Right cardiac atrium (tissue), 5 donors: ENCODE data around the gene CEP112. TPM values are rescaled to one million over a fixed set of nuclear protein-coding genes. Genes with fewer than 3 reads are reported as not detected.
A peak's percentile ranks its signal among the peaks of the same experiment; 100 is the strongest.

Experiments
- ATAC-seq, 2 donors: fragments of 200-7000 bp; cut with Tn5 transposase; one replicate each; pipeline versions ENCODE4 v1.8.0 to v1.9.1; 2020; ENCODE audit warnings: moderate library complexity in 2 of 2, mild to moderate bottlenecking in 1 of 2
- DNase-seq, 3 donors: peaks; one replicate each; pipeline ENCODE4 v3.0.0-alpha.2; 2020
- H3K27ac ChIP-seq: one replicate; pipeline ENCODE4 v1.5.1; 2013; ENCODE audit warnings: mild to moderate bottlenecking, low read length, control low read depth, moderate library complexity
- H3K27me3 ChIP-seq: one replicate; pipeline ENCODE4 v1.6.1; 2013; ENCODE audit not compliant: control insufficient read depth, insufficient read depth
- H3K4me1 ChIP-seq: one replicate; pipeline ENCODE4 v1.6.1; 2013; ENCODE audit warnings: low read length; ENCODE audit not compliant: control insufficient read depth, insufficient read depth
- H3K4me3 ChIP-seq: one replicate; pipeline ENCODE4 v1.5.1; 2013; ENCODE audit warnings: low read length, control low read depth
- H3K9me3 ChIP-seq: one replicate; pipeline ENCODE4 v1.6.1; 2013; ENCODE audit warnings: low read length; ENCODE audit not compliant: control insufficient read depth
- WGBS: extraction: QIAGEN DNeasy Blood & Tissue Kit; methylation state at CpG from one replicate; pipeline ENCODE4 v1.1.7; 2013; 5-methylcytosine and 5-hydroxymethylcytosine counted together
- intact Hi-C, 4 donors: fragments of 100-400 bp; cut with DNase I; formaldehyde crosslinking; loops; one replicate each; pipeline versions ENCODE4 v1.11.0 to v1.14.0; 2022 to 2023
- polyA plus RNA-seq: library from polyadenylated mRNA; stranded (reverse); fragments of 200-250 nt; gene quantifications from one replicate; pipeline ENCODE4 v1.2.3, GENCODE V29; 2013
- total RNA-seq, 4 donors: library from RNA; stranded (reverse); fragmentation: NEBNext Ultra II Directional; extraction: Animal tissue kit (Norgen Biotek cat#: 25700); gene quantifications; one replicate each; pipeline ENCODE4 v1.2.1, GENCODE V29; 2021
- donor health status: healthy with polysubstance abuse.
- donor health status: DM: no; HTN: yes; CAD: no.
- donor health status: DM: no; HTN: no; CAD: no.
- donor health status: DM: no; HTN: yes; CAD: no; lungs with severe emphysema.
- donor health status: DM: yes; HTN: yes; CAD: no.

Gene CEP112
- total and polyA plus RNA-seq, 5 donors: 11.1 to 23.1 (median 18.0) TPM

DNA sequence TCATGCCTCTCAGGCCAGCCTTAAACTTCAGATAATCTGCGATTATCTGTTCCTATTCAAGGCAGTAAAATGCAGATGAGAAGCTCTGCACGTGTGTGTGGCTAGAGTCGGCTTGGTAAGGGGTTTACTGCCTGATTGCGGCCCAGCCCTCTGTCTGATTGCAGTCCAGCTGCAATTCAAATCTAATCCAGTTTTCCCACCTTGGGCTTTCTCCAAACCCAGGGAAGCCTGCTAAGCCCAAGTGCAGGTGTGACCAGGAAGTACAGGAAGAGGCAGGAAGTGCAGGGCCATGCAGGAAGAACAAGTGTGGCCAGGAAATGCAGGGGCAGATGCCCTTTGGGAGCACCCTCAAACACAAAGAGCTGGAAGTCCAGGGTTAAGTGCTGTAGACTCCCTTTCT is 314.9 kb downstream of the CEP112 start:
- WGBS: 79% methylated on average over 4 of the region's 4 CpGs
- no peaks in the 10 kb centered on the region for H3K27me3 ChIP-seq
- DNase-seq (no peak), ATAC-seq (no peak)
- no peak overlapping the region for H3K27ac ChIP-seq
- no peak overlapping the region for H3K4me3 ChIP-seq
- H3K4me1 ChIP-seq: no peaks in the 10 kb centered on the region
- intact Hi-C loops: no loop called here
- peaks cover 3% of the 10 kb centered on the region for H3K9me3 ChIP-seq

DNA sequence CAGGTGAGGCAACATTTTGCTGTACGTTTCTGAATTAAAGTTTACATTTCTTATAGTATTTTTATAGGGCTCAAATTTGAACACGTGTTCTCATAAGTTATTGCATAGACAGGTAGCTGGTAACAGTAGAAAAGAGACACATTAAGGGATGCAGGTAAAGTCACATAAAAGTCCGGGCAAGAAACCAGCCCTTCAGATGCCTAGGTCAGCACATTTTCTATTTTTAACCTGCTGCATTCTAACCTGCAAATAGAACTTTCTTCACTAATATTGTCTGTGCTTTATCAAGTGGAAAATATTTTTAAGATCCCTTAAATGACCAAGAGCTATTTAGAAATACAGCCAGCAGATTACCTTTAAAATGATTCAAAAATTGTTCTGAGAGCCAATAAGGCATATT is 323.1 kb downstream of the CEP112 start:
- WGBS: 85% methylated on average over 3 of the region's 3 CpGs
- intact Hi-C loops: no loop called here
- ATAC-seq: no peak

DNA sequence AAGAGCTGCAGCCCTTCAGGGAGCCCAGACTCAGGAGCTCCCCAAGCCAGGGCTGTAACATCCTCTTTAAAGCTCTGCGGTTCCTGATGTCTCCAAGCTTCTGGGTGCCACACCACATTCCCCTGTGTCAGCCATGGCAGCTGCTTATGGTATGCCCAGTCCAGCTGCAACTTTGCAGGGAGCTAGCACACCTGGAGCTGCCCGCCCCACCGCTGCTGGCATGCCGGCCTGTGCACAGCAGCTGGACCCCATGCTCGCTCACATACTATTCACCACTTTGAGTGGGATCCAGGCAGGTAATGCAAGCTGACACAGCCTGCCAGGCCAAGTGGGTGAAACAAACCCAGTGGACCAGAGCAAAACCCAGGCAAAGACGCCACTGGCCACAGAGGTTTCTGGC is 324.9 kb downstream of the CEP112 start:
- WGBS: 87% methylated on average over 6 of the region's 6 CpGs
- H3K27me3 ChIP-seq: no peaks in the 10 kb centered on the region
- no peaks in the 10 kb centered on the region for H3K4me1 ChIP-seq
- ATAC-seq (no peak), DNase-seq (no peak)
- no peak overlapping the region for H3K4me3 ChIP-seq
- H3K27ac ChIP-seq: no peak overlapping the region
- intact Hi-C loops: no loop called here
- H3K9me3 ChIP-seq: no peaks in the 10 kb centered on the region

More for the DNA sequence above, 323.1 kb downstream of the CEP112 start:
- Histone ChIP-seq H3K27ac (no peak overlapping the region), H3K9me3 (no peaks in the 10 kb centered on the region), H3K27me3 (no peaks in the 10 kb centered on the region), H3K4me1 (no peaks in the 10 kb centered on the region), H3K4me3 (no peak overlapping the region)
- no peak for DNase-seq

DNA sequence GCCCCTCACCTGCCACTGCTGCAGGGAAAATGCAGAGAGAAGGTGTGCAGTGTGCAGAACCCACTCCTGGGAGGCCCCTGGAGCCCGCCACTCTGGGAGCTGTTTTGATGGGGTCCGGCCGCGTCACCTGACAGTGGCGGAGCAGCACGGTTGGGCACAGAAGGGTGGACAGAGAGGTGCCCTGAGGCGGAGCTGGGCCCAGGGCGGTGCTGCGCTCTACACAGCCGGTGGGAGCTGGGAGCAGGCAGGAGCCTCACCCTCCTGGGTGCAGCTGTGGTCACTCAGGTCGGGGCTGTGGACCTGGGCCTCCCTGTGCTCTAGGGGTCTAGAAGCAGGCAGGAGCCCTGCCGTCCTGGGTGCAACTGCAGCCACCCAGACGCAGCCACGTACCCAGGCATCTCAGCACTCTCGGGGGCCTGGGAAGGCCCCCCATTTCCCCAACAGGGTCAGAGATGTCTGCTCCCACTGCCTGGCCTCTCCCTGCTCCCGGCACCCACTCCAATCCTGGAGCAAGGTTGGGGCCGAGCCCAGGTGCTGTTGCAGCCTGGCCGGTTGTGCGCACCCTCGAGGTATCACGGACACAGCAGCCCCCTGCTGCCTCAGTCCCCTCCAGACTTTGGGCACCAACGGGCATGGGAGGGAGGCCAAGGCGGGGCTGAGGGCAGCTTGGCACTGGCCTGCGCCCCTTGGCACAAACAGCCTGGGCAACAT is 326.1 kb downstream of the CEP112 start:
- Histone ChIP-seq H3K27ac (no peak overlapping the region), H3K9me3 (no peaks in the 10 kb centered on the region), H3K4me3 (no peak overlapping the region), H3K27me3 (no peaks in the 10 kb centered on the region), H3K4me1 (no peaks in the 10 kb centered on the region)
- ATAC-seq (peak in 1 of 2 donors; percentile 16), DNase-seq (no peak)
- WGBS: 93% methylated on average over 24 of the region's 24 CpGs
- intact Hi-C loops: no loop called here

- Histone ChIP-seq H3K9me3 (no peaks in the 10 kb centered on the region), H3K4me3 (no peak overlapping the region), H3K4me1 (no peaks in the 10 kb centered on the region), H3K27me3 (no peaks in the 10 kb centered on the region), H3K27ac (no peak overlapping the region)
- intact Hi-C loops: no loop called here
- no peak for DNase-seq
- 89% methylated on average over 8 of the region's 8 CpGs for WGBS
- no peak for ATAC-seq
Observed at GRCh38 chr17:65864394-65864793, 327.5 kb downstream of the CEP112 start.

- Histone ChIP-seq H3K27me3 (no peaks in the 10 kb centered on the region), H3K4me1 (no peaks in the 10 kb centered on the region), H3K9me3 (no peaks in the 10 kb centered on the region), H3K27ac (no peak overlapping the region), H3K4me3 (no peak overlapping the region)
- intact Hi-C loops: no loop called here
- WGBS: 93% methylated on average over 2 of the region's 2 CpGs
- no peak for DNase-seq
- no peak for ATAC-seq
Observed at GRCh38 chr17:65857718-65858117, 334.2 kb downstream of the CEP112 start.

- H3K27me3 ChIP-seq: no peaks in the 10 kb centered on the region
- H3K27ac ChIP-seq: no peak overlapping the region
- WGBS: 94% methylated on average over 2 of the region's 2 CpGs
- no peaks in the 10 kb centered on the region for H3K4me1 ChIP-seq
- ATAC-seq (no peak), DNase-seq (no peak)
- intact Hi-C loops: no loop called here
- no peak overlapping the region for H3K4me3 ChIP-seq
- H3K9me3 ChIP-seq: no peaks in the 10 kb centered on the region
Observed at GRCh38 chr17:65856865-65857264, 335.1 kb downstream of the CEP112 start.

GRCh38 chr17:65855675-65856074 is 336.3 kb downstream of the CEP112 start:
- Histone ChIP-seq H3K27me3 (no peaks in the 10 kb centered on the region), H3K9me3 (no peaks in the 10 kb centered on the region), H3K4me1 (no peaks in the 10 kb centered on the region), H3K27ac (no peak overlapping the region), H3K4me3 (no peak overlapping the region)
- intact Hi-C loops: no loop called here
- ATAC-seq: no peak
- 95% methylated on average over 4 of the region's 4 CpGs for WGBS
- no peak for DNase-seq

DNA sequence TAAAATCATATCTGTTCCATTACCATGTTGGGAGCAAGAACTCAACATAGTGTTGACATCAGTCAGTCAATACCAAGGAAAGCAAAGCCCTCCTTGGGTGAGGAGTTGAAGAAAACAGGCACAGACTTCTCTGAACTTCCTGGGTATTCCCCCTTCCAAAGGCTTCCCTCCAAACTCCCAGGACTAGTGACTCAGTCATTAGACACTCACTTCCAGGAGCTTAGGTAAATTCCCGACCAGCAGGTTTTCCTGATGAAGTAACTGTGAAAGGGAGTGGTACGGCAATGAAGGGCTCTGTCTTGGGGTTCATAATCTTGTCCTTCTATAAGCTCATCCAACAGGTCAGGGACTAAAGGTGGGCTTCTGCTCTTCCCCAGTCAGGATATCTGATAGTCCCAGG is 336.7 kb downstream of the CEP112 start:
- DNase-seq (no peak), ATAC-seq (no peak)
- Histone ChIP-seq H3K4me1 (no peaks in the 10 kb centered on the region), H3K27ac (no peak overlapping the region), H3K9me3 (no peaks in the 10 kb centered on the region), H3K27me3 (no peaks in the 10 kb centered on the region), H3K4me3 (no peak overlapping the region)
- intact Hi-C loops: no loop called here
- 88% methylated on average over 2 of the region's 2 CpGs for WGBS

DNA sequence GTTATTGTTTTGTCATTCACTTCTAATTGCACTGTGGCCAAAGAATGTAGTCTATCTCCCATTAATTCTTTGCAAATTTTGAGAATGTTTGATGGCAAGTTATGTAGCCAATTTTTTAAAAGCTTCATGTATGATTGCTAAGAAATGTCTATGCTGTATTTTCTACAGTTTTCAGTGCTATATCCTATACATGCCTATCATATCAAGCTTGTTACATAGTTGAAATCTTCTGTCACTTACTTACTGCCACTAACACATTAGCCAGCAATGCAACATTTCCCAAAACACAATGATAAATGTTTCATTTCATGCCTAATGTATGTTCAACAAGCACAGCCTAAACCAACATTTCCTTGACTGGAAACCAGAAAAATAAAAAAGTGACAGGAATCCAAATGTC is 338.1 kb downstream of the CEP112 start:
- intact Hi-C loops: no loop called here
- no peak overlapping the region for H3K4me3 ChIP-seq
- ATAC-seq: no peak
- no peaks in the 10 kb centered on the region for H3K4me1 ChIP-seq
- no peaks in the 10 kb centered on the region for H3K27me3 ChIP-seq
- H3K9me3 ChIP-seq: no peaks in the 10 kb centered on the region
- DNase-seq: no peak
- H3K27ac ChIP-seq: no peak overlapping the region

GRCh38 chr17:65852911-65853310 is 339.0 kb downstream of the CEP112 start:
- H3K27me3 ChIP-seq: no peaks in the 10 kb centered on the region
- no peak overlapping the region for H3K27ac ChIP-seq
- no peak overlapping the region for H3K4me3 ChIP-seq
- no peaks in the 10 kb centered on the region for H3K9me3 ChIP-seq
- 95% methylated on average over 1 of the region's 1 CpG for whole genome bisulfite sequencing
- DNase-seq (no peak), ATAC-seq (no peak)
- no peaks in the 10 kb centered on the region for H3K4me1 ChIP-seq
- intact Hi-C loops: no loop called here
